SU-DHL-6 (cell line): ENCODE results near the gene SULF2.

Experiments used
- CTCF ChIP-seq: fragments of 200-600 bp; sonication (generic); IDR thresholded peaks from one replicate; pipeline ENCODE4 v1.5.1; 2017; ENCODE audit warnings: antibody characterized with exemption, mild to moderate bottlenecking, low read length, moderate library complexity; ENCODE audit not compliant: insufficient read depth, poor library complexity, severe bottlenecking
- EZH2phosphoT487 ChIP-seq: fragments of 200-600 bp; sonication (generic), shearing (Covaris generic); conservative IDR thresholded peaks from 2 replicates; pipeline ENCODE4 v1.6.1; 2018; ENCODE audit warnings: mild to moderate bottlenecking, antibody characterized with exemption, low read length, moderate library complexity, mixed read lengths

DNA sequence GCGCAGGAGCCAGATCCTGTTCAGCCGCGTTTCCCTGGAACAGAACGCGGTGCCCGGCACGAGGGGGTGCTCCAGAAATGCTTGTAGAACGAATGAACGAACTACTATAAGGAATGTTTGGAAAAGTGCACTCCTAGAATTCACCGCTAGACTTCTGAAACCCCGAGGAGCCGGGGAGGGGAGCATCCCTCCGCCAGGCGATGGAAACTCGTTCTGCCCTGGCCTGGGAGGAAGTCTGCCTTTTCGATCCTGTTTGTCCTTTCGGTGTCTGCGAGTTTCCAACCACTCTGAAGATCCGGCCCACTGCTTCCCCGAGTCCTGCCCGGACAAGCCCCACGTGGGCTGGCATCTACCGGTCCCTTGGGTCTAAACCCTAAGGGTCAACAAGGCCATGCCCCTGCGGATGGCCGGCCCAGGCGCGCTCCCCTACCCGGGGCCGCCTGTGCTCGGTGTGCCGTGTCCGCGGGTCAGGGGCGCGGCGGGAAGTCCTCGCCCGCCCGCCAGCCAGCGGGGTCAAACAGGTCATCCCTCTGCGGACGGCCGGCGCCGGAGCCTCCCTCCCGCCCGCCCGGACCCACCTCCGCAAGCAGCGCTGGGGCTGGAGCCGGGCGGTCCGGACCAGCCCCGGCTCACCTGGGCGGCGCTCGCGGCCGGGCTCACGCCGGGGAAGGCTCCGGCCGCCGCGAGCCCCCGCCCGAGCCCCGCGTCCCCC is 526 bp downstream of the SULF2 start:
- no peak for TF ChIP-seq CTCF
- TF ChIP-seq EZH2phosphoT487, result no peak
